ENCODE measurements around the gene HOXD3. TPM values are rescaled to one million over a fixed set of nuclear protein-coding genes. Genes with fewer than 3 reads are reported as not detected.

Gene HOXD3
- total RNA-seq, 2 experiments from 2014 or later: not detected

- DNase-seq (no peak), ATAC-seq (ENCODE audit: poor library complexity) (no peak)
- ChIA-PET POLR2A (interaction anchor here (0.8 to 1.1 kb wide), 2 partner anchors 11 to 55 kb away, joined by 3 to 6 read pairs; no protein-coding TSS in a partner anchor), CTCF (no interaction called here)
- H3K36me3 Mint-ChIP-seq (ENCODE audit: low read depth): no peaks in the 10 kb centered on the region
- peaks cover 90% of the 10 kb centered on the region for H3K27me3 Mint-ChIP-seq
- Histone ChIP-seq H3K4me1 (ENCODE audit: insufficient read depth, low read length) (peaks cover 24% of the 10 kb centered on the region), H3K9me3 (ENCODE audit: control insufficient read depth in 1 of 2, insufficient read depth in 1 of 2, low read length in 2 of 2) (peaks cover 0 to 7% of the 10 kb centered on the region in 2 experiments), H3K4me3 (ENCODE audit: low read length) (peak overlapping the region; percentile 50), H3K36me3 (ENCODE audit: insufficient read depth, low read length) (no peaks in the 10 kb centered on the region), H3K27me3 (ENCODE audit: control insufficient read depth in 1 of 2, insufficient read depth in 2 of 2, low read length in 2 of 2) (peaks cover 52 to 90% of the 10 kb centered on the region in 2 experiments), H3K27ac (ENCODE audit: low read depth in 1 of 2, low read length in 2 of 2) (no peak overlapping the region)
- H3K27ac Mint-ChIP-seq: no peak overlapping the region
- no peak for TF ChIP-seq CTCF (IDR thresholded peaks at IDR 0.05)
- peak overlapping the region; percentile 91 for H3K4me3 Mint-ChIP-seq
- no peaks in the 10 kb centered on the region for H3K9me3 Mint-ChIP-seq
- intact Hi-C loops (cut with DNase I, micrococcal nuclease): no loop called here
- peaks cover 24% of the 10 kb centered on the region for H3K4me1 Mint-ChIP-seq (ENCODE audit: low read depth)
Measured at GRCh38 chr2:176187200-176187898, 30.2 kb downstream of the HOXD3 start.

GRCh38 chr2:176187899-176188773 lies 31.0 kb downstream of the HOXD3 start, which contains the start of gene HOXD1:
Gene HOXD1 (plus strand): TSS chr2:176188668. CDS start chr2:176188802, 134 bp downstream.
- intact Hi-C loops (cut with DNase I, micrococcal nuclease): no loop called here
- Mint-ChIP-seq H3K27ac (no peak within 1 kb of the TSS), H3K9me3 (no peaks in the 10 kb centered on the region), H3K36me3 (ENCODE audit: low read depth) (no peaks in the 10 kb centered on the region), H3K4me3 (peak within 1 kb of the TSS; percentile 91), H3K27me3 (peaks cover 90% of the 10 kb centered on the region), H3K4me1 (ENCODE audit: low read depth) (peaks cover 24% of the 10 kb centered on the region)
- H3K9me3 ChIP-seq (ENCODE audit: control insufficient read depth in 1 of 2, insufficient read depth in 1 of 2, low read length in 2 of 2): peaks cover 0 to 7% of the 10 kb centered on the region in 2 experiments
- peaks cover 24% of the 10 kb centered on the region for H3K4me1 ChIP-seq (ENCODE audit: insufficient read depth, low read length)
- CTCF ChIA-PET: no interaction called here
- no peak within 1 kb of the TSS for H3K27ac ChIP-seq (ENCODE audit: low read depth in 1 of 2, low read length in 2 of 2)
- ATAC-seq (ENCODE audit: poor library complexity) (no peak), DNase-seq (no peak)
- H3K36me3 ChIP-seq (ENCODE audit: insufficient read depth, low read length): no peaks in the 10 kb centered on the region
- H3K27me3 ChIP-seq (ENCODE audit: control insufficient read depth in 1 of 2, insufficient read depth in 2 of 2, low read length in 2 of 2): peaks cover 55 to 90% of the 10 kb centered on the region in 2 experiments
- H3K4me3 ChIP-seq (ENCODE audit: low read length): peak within 1 kb of the TSS; percentile 50
- POLR2A ChIA-PET: interaction anchor here (0.8 kb wide), 1 partner anchor 12 kb away, joined by 3 read pairs; no protein-coding TSS in a partner anchor
- TF ChIP-seq CTCF (IDR thresholded peaks at IDR 0.05): no peak

- Mint-ChIP-seq H3K36me3 (ENCODE audit: low read depth) (no peaks in the 10 kb centered on the region), H3K9me3 (no peaks in the 10 kb centered on the region), H3K4me1 (ENCODE audit: low read depth) (peaks cover 24% of the 10 kb centered on the region), H3K27ac (no peak overlapping the region), H3K4me3 (peak overlapping the region; percentile 71), H3K27me3 (peaks cover 90% of the 10 kb centered on the region)
- ChIA-PET POLR2A (interaction anchor here (0.7 kb wide), 1 partner anchor 16 kb away, joined by 3 read pairs; no protein-coding TSS in a partner anchor), CTCF (no interaction called here)
- Histone ChIP-seq H3K4me1 (ENCODE audit: insufficient read depth, low read length) (peaks cover 24% of the 10 kb centered on the region), H3K27ac (ENCODE audit: low read depth in 1 of 2, low read length in 2 of 2) (no peak overlapping the region), H3K27me3 (ENCODE audit: control insufficient read depth in 1 of 2, insufficient read depth in 2 of 2, low read length in 2 of 2) (peaks cover 52 to 91% of the 10 kb centered on the region in 2 experiments), H3K9me3 (ENCODE audit: control insufficient read depth in 1 of 2, insufficient read depth in 1 of 2, low read length in 2 of 2) (peaks cover 0 to 7% of the 10 kb centered on the region in 2 experiments), H3K36me3 (ENCODE audit: insufficient read depth, low read length) (no peaks in the 10 kb centered on the region), H3K4me3 (ENCODE audit: low read length) (peak overlapping the region; percentile 50)
- intact Hi-C loops (cut with DNase I, micrococcal nuclease): no loop called here
- no peak for TF ChIP-seq CTCF (IDR thresholded peaks at IDR 0.05)
- DNase-seq: no peak
- no peak for ATAC-seq (ENCODE audit: poor library complexity)
Measured at GRCh38 chr2:176188774-176189680, 31.9 kb downstream of the HOXD3 start.

Measured in CD4-positive, alpha-beta T cell (primary cell).